Measurements from ENCODE around the gene ZDHHC14. TPM values are rescaled to one million over a fixed set of nuclear protein-coding genes. Genes with fewer than 3 reads are reported as not detected.

Gene ZDHHC14
- 3.1 and 3.2 TPM in 2 replicates for total RNA-seq (2021)
- Bru-seq, nascent RNA: percentile 46 among the genes with signal in this experiment
- percentile 49 among the genes with signal in this experiment for BruChase-seq, experiment 1, labeled RNA remaining after a 2-hour chase
- percentile 52 among the genes with signal in this experiment for BruChase-seq, experiment 2, labeled RNA remaining after a 6-hour chase
- long read RNA-seq, full-length matches to known transcripts: 5 of 11 reads
- long read RNA-seq, partial matches to known transcripts: 1 of 11 reads
- long read RNA-seq, other reads (novel, unspliced or antisense): 5 of 11 reads

GRCh38 chr6:157380779-157381561 lies at the start of gene ZDHHC14:
Gene ZDHHC14 (plus strand): TSS chr6:157381190.
- Histone ChIP-seq H3K27ac (ENCODE audit: low read depth, low read length, poor library complexity, severe bottlenecking) (peak within 1 kb of the TSS; percentile 69), H3K4me3 (ENCODE audit: low read depth, low read length, poor library complexity, severe bottlenecking) (peak within 1 kb of the TSS; percentile 96), H3K9me3 (ENCODE audit: low read depth, low read length, poor library complexity, severe bottlenecking) (no peaks in the 10 kb centered on the region), H3K27me3 (replicated peaks; ENCODE audit: insufficient read depth, low read depth, low read length, poor library complexity) (peaks cover 8% of the 10 kb centered on the region), H3K4me1 (ENCODE audit: insufficient read depth, low read length, poor library complexity, severe bottlenecking) (peaks cover 4% of the 10 kb centered on the region), H3K36me3 (ENCODE audit: insufficient read depth, low read length, poor library complexity, severe bottlenecking) (no peaks in the 10 kb centered on the region)
- DNase-seq (ENCODE audit: low spot score): peak; percentile 90
- BruUV-seq (replicated peaks): no TSS peak
- ChIA-PET POLR2A (ENCODE audit: low non-redundant PET) (no interaction called here), CTCF (no interaction called here)
- intact Hi-C loops (cut with micrococcal nuclease; ENCODE audit: unreplicated experiment): loop anchor here (2.0 kb wide), 1 partner anchor 58 kb away; the partner anchor contains the start of gene TMEM242
- TF ChIP-seq CTCF (conservative IDR thresholded peaks at IDR 0.05; ENCODE audit: low read depth, low read length): no peak
- TF ChIP-seq EZH2 (IDR thresholded peaks at IDR 0.05; ENCODE audit: borderline replicate concordance, low read depth, low read length, poor library complexity, severe bottlenecking): no peak

GRCh38 chr6:157332813-157333212 lies 48.2 kb upstream of the ZDHHC14 start:
- TF ChIP-seq CTCF (conservative IDR thresholded peaks at IDR 0.05; ENCODE audit: low read depth, low read length): no peak
- no peak for TF ChIP-seq EZH2 (IDR thresholded peaks at IDR 0.05; ENCODE audit: borderline replicate concordance, low read depth, low read length, poor library complexity, severe bottlenecking)
- H3K9me3 ChIP-seq (ENCODE audit: low read depth, low read length, poor library complexity, severe bottlenecking): no peaks in the 10 kb centered on the region
- ChIA-PET CTCF (no interaction called here), POLR2A (ENCODE audit: low non-redundant PET) (no interaction called here)
- H3K36me3 ChIP-seq (ENCODE audit: insufficient read depth, low read length, poor library complexity, severe bottlenecking): no peaks in the 10 kb centered on the region
- no peak for DNase-seq (ENCODE audit: low spot score)
- intact Hi-C loops (cut with micrococcal nuclease; ENCODE audit: unreplicated experiment): no loop called here
- H3K4me1 ChIP-seq (ENCODE audit: insufficient read depth, low read length, poor library complexity, severe bottlenecking): peaks cover 6% of the 10 kb centered on the region
- no peak overlapping the region for H3K27ac ChIP-seq (ENCODE audit: low read depth, low read length, poor library complexity, severe bottlenecking)
- H3K4me3 ChIP-seq (ENCODE audit: low read depth, low read length, poor library complexity, severe bottlenecking): no peak overlapping the region
- BruUV-seq (replicated peaks): no TSS peak
- no peaks in the 10 kb centered on the region for H3K27me3 ChIP-seq (replicated peaks; ENCODE audit: insufficient read depth, low read depth, low read length, poor library complexity)

- intact Hi-C loops (cut with micrococcal nuclease; ENCODE audit: unreplicated experiment): no loop called here
- Histone ChIP-seq H3K36me3 (ENCODE audit: insufficient read depth, low read length, poor library complexity, severe bottlenecking) (no peaks in the 10 kb centered on the region), H3K27ac (ENCODE audit: low read depth, low read length, poor library complexity, severe bottlenecking) (no peak overlapping the region), H3K4me3 (ENCODE audit: low read depth, low read length, poor library complexity, severe bottlenecking) (no peak overlapping the region), H3K4me1 (ENCODE audit: insufficient read depth, low read length, poor library complexity, severe bottlenecking) (no peaks in the 10 kb centered on the region), H3K27me3 (replicated peaks; ENCODE audit: insufficient read depth, low read depth, low read length, poor library complexity) (no peaks in the 10 kb centered on the region), H3K9me3 (ENCODE audit: low read depth, low read length, poor library complexity, severe bottlenecking) (no peaks in the 10 kb centered on the region)
- no peak for TF ChIP-seq CTCF (conservative IDR thresholded peaks at IDR 0.05; ENCODE audit: low read depth, low read length)
- TF ChIP-seq EZH2 (IDR thresholded peaks at IDR 0.05; ENCODE audit: borderline replicate concordance, low read depth, low read length, poor library complexity, severe bottlenecking): no peak
- no TSS peak for BruUV-seq (replicated peaks)
- ChIA-PET POLR2A (ENCODE audit: low non-redundant PET) (no interaction called here), CTCF (no interaction called here)
- no peak for DNase-seq (ENCODE audit: low spot score)
Measured at GRCh38 chr6:157333537-157333936, 47.5 kb upstream of the ZDHHC14 start.

All from A673 (cell line).